CD4-positive, CD25-positive, alpha-beta regulatory T cell (primary cell): ENCODE measurements around the gene RPTOR. TPM values are rescaled to one million over a fixed set of nuclear protein-coding genes. Genes with fewer than 3 reads are reported as not detected.

ENCODE experiments used
- ATAC-seq, 2 donors: fragments of 150-1000 bp; cut with Tn5 transposase; one replicate each; pipeline ENCODE4 v1.10.0; 2021; ENCODE audit warnings: low read depth in 2 of 2, moderate number of reproducible peaks in 2 of 2, moderate library complexity in 1 of 2
- DNase-seq, 3 donors: peaks; one replicate each; pipeline versions ENCODE4 v3.0.0 to v3.0.0-alpha.2; 2012 to 2022; ENCODE audit warnings: mixed read lengths in 1 of 3
- H3K27ac ChIP-seq: one replicate; pipeline ENCODE4 v1.7.0; 2013; ENCODE audit warnings: mild to moderate bottlenecking, low read length; ENCODE audit not compliant: insufficient read depth, poor library complexity, severe bottlenecking
- H3K27me3 ChIP-seq: one replicate; pipeline ENCODE4 v1.7.0; 2013; ENCODE audit warnings: low read length; ENCODE audit not compliant: control insufficient read depth, insufficient read depth
- H3K36me3 ChIP-seq: one replicate; pipeline ENCODE4 v1.7.0; 2013; ENCODE audit warnings: mild to moderate bottlenecking, low read length, moderate library complexity; ENCODE audit not compliant: control insufficient read depth, insufficient read depth
- H3K4me1 ChIP-seq: 2 replicates; pipeline ENCODE4 v1.7.0; 2013; ENCODE audit warnings: mild to moderate bottlenecking, low read length; ENCODE audit not compliant: insufficient read depth, control insufficient read depth, poor library complexity, severe bottlenecking
- H3K4me3 ChIP-seq: one replicate; pipeline ENCODE4 v1.7.0; 2013; ENCODE audit warnings: low read depth, mild to moderate bottlenecking, low read length, moderate library complexity
- H3K9me3 ChIP-seq, 2 experiments: 1 replicate in 1 of 2; 2 replicates in 1 of 2; pipeline ENCODE4 v1.7.0; 2013; ENCODE audit warnings: low read length in 2 of 2, mild to moderate bottlenecking in 1 of 2, moderate library complexity in 1 of 2; ENCODE audit not compliant: control insufficient read depth in 2 of 2
- H3K27ac Mint-ChIP-seq, 3 donors: one replicate each; pipeline ENCODE4 v1.8.0; 2020 to 2022; ENCODE audit warnings: mild to moderate bottlenecking in 3 of 3, mixed read lengths in 3 of 3, moderate library complexity in 2 of 3
- H3K27me3 Mint-ChIP-seq: one replicate; pipeline ENCODE4 v1.8.0; 2022; ENCODE audit warnings: mild to moderate bottlenecking, mixed read lengths
- H3K36me3 Mint-ChIP-seq: one replicate; pipeline ENCODE4 v1.8.0; 2020; ENCODE audit warnings: mixed read lengths
- H3K4me1 Mint-ChIP-seq, 4 donors: one replicate each; pipeline ENCODE4 v1.8.0; 2020 to 2022; ENCODE audit warnings: mixed read lengths in 4 of 4, mild to moderate bottlenecking in 1 of 4
- H3K4me3 Mint-ChIP-seq, 4 donors: one replicate each; pipeline ENCODE4 v1.8.0; 2020 to 2022; ENCODE audit warnings: mild to moderate bottlenecking in 4 of 4, mixed read lengths in 4 of 4, moderate library complexity in 3 of 4
- H3K9me3 Mint-ChIP-seq, 7 donors: one replicate each; pipeline ENCODE4 v1.8.0; 2020 to 2022; ENCODE audit warnings: mixed read lengths in 7 of 7, mild to moderate bottlenecking in 3 of 7, moderate library complexity in 2 of 7
- polyA plus RNA-seq, 4 donors: library from polyadenylated mRNA; unstranded; fragments of 300-500 nt; fragmentation: Illumina TruSeq; gene quantifications; one replicate each; pipeline ENCODE4 v1.2.3, GENCODE V29; 2021
- total RNA-seq: library from RNA; stranded (reverse); gene quantifications from one replicate; pipeline ENCODE4 v1.2.3, GENCODE V29; 2022

Gene RPTOR
- total and polyA plus RNA-seq, 5 donors from 2014 or later: 4.7 to 70.1 (median 8.2) TPM

GRCh38 chr17:80879723-80880647 is 335.3 kb downstream of the RPTOR start:
- Histone ChIP-seq H3K36me3 (peaks cover 26% of the 10 kb centered on the region), H3K27me3 (no peaks in the 10 kb centered on the region), H3K27ac (no peak overlapping the region), H3K4me3 (no peak overlapping the region), H3K4me1 (peaks cover 14% of the 10 kb centered on the region), H3K9me3 (no peaks in the 10 kb centered on the region)
- H3K27ac Mint-ChIP-seq: no peak overlapping the region
- DNase-seq: no peak
- H3K4me3 Mint-ChIP-seq: peak overlapping the region in 1 of 4 donors; percentile 72
- peaks cover 24% of the 10 kb centered on the region for H3K36me3 Mint-ChIP-seq
- H3K4me1 Mint-ChIP-seq: peaks cover 9 to 26% (median 16%) of the 10 kb centered on the region in 4 donors
- peaks cover 4% of the 10 kb centered on the region for H3K27me3 Mint-ChIP-seq
- no peak for ATAC-seq
- no peaks in the 10 kb centered on the region for H3K9me3 Mint-ChIP-seq

- Histone ChIP-seq H3K9me3 (no peaks in the 10 kb centered on the region), H3K4me3 (no peak overlapping the region), H3K4me1 (peaks cover 14% of the 10 kb centered on the region), H3K36me3 (peaks cover 26% of the 10 kb centered on the region), H3K27me3 (no peaks in the 10 kb centered on the region), H3K27ac (no peak overlapping the region)
- no peak for ATAC-seq
- H3K27ac Mint-ChIP-seq: peak overlapping the region in 1 of 3 donors; percentile 63
- DNase-seq: no peak
- H3K4me3 Mint-ChIP-seq: no peak overlapping the region
- H3K36me3 Mint-ChIP-seq: peaks cover 24% of the 10 kb centered on the region
- peaks cover 4% of the 10 kb centered on the region for H3K27me3 Mint-ChIP-seq
- H3K9me3 Mint-ChIP-seq: no peaks in the 10 kb centered on the region
- peaks cover 9 to 22% (median 15%) of the 10 kb centered on the region in 4 donors for H3K4me1 Mint-ChIP-seq
These were observed 336.0 kb downstream of the RPTOR start for GRCh38 chr17:80880648-80880985.

GRCh38 chr17:80881306-80881705 is 336.7 kb downstream of the RPTOR start:
- H3K4me1 Mint-ChIP-seq: peaks cover 9 to 22% (median 15%) of the 10 kb centered on the region in 4 donors
- no peak overlapping the region for H3K27ac Mint-ChIP-seq
- Histone ChIP-seq H3K4me3 (no peak overlapping the region), H3K27ac (no peak overlapping the region), H3K36me3 (peaks cover 30% of the 10 kb centered on the region), H3K27me3 (no peaks in the 10 kb centered on the region), H3K4me1 (peaks cover 14% of the 10 kb centered on the region), H3K9me3 (no peaks in the 10 kb centered on the region)
- H3K4me3 Mint-ChIP-seq: no peak overlapping the region
- H3K36me3 Mint-ChIP-seq: peaks cover 31% of the 10 kb centered on the region
- no peaks in the 10 kb centered on the region for H3K9me3 Mint-ChIP-seq
- peaks cover 4% of the 10 kb centered on the region for H3K27me3 Mint-ChIP-seq
- DNase-seq: no peak
- no peak for ATAC-seq

GRCh38 chr17:80882323-80882722 is 337.7 kb downstream of the RPTOR start:
- Histone ChIP-seq H3K27me3 (no peaks in the 10 kb centered on the region), H3K27ac (no peak overlapping the region), H3K4me3 (no peak overlapping the region), H3K4me1 (peaks cover 8% of the 10 kb centered on the region), H3K9me3 (no peaks in the 10 kb centered on the region), H3K36me3 (peaks cover 30% of the 10 kb centered on the region)
- peaks cover 27% of the 10 kb centered on the region for H3K36me3 Mint-ChIP-seq
- no peaks in the 10 kb centered on the region for H3K9me3 Mint-ChIP-seq
- ATAC-seq: no peak
- H3K27me3 Mint-ChIP-seq: no peaks in the 10 kb centered on the region
- DNase-seq: no peak
- H3K4me1 Mint-ChIP-seq: peaks cover 4 to 16% (median 8%) of the 10 kb centered on the region in 4 donors
- H3K4me3 Mint-ChIP-seq: peak overlapping the region in 1 of 4 donors; percentile 32
- no peak overlapping the region for H3K27ac Mint-ChIP-seq

GRCh38 chr17:80882926-80883685 is 338.5 kb downstream of the RPTOR start:
- Histone ChIP-seq H3K4me3 (no peak overlapping the region), H3K27ac (no peak overlapping the region), H3K9me3 (no peaks in the 10 kb centered on the region), H3K27me3 (no peaks in the 10 kb centered on the region), H3K36me3 (peaks cover 30% of the 10 kb centered on the region), H3K4me1 (peaks cover under 1% of the 10 kb centered on the region)
- no peak for ATAC-seq
- DNase-seq: no peak
- peaks cover under 1 to 8% (median 5%) of the 10 kb centered on the region in 4 donors for H3K4me1 Mint-ChIP-seq
- H3K36me3 Mint-ChIP-seq: peaks cover 27% of the 10 kb centered on the region
- no peaks in the 10 kb centered on the region for H3K9me3 Mint-ChIP-seq
- H3K27me3 Mint-ChIP-seq: no peaks in the 10 kb centered on the region
- no peak overlapping the region for H3K27ac Mint-ChIP-seq
- peak overlapping the region in 1 of 4 donors; percentile 32 for H3K4me3 Mint-ChIP-seq

GRCh38 chr17:80883831-80884735 is 339.4 kb downstream of the RPTOR start:
- Histone ChIP-seq H3K4me3 (no peak overlapping the region), H3K9me3 (no peaks in the 10 kb centered on the region), H3K36me3 (peaks cover 30% of the 10 kb centered on the region), H3K4me1 (no peaks in the 10 kb centered on the region), H3K27me3 (no peaks in the 10 kb centered on the region), H3K27ac (no peak overlapping the region)
- peaks cover 1 to 10% (median 5%) of the 10 kb centered on the region in 4 donors for H3K4me1 Mint-ChIP-seq
- no peaks in the 10 kb centered on the region for H3K27me3 Mint-ChIP-seq
- no peak overlapping the region for H3K27ac Mint-ChIP-seq
- ATAC-seq (no peak), DNase-seq (no peak)
- no peak overlapping the region for H3K4me3 Mint-ChIP-seq
- peaks cover 27% of the 10 kb centered on the region for H3K36me3 Mint-ChIP-seq
- no peaks in the 10 kb centered on the region for H3K9me3 Mint-ChIP-seq

- no peak for ATAC-seq
- H3K27ac ChIP-seq: no peak overlapping the region
- no peak overlapping the region for H3K27ac Mint-ChIP-seq
- H3K27me3 Mint-ChIP-seq: no peaks in the 10 kb centered on the region
- peaks cover 30% of the 10 kb centered on the region for H3K36me3 ChIP-seq
- no peak overlapping the region for H3K4me3 ChIP-seq
- no peak overlapping the region for H3K4me3 Mint-ChIP-seq
- peaks cover 27% of the 10 kb centered on the region for H3K36me3 Mint-ChIP-seq
- no peaks in the 10 kb centered on the region for H3K9me3 ChIP-seq
- DNase-seq: no peak
- H3K4me1 ChIP-seq: no peaks in the 10 kb centered on the region
- peaks cover 4 to 10% (median 6%) of the 10 kb centered on the region in 4 donors for H3K4me1 Mint-ChIP-seq
- H3K27me3 ChIP-seq: no peaks in the 10 kb centered on the region
- H3K9me3 Mint-ChIP-seq: no peaks in the 10 kb centered on the region
These were observed 340.2 kb downstream of the RPTOR start for GRCh38 chr17:80884811-80885210.
